HepG2 (cell line): Measurements from ENCODE around the gene FRMD8. TPM values are rescaled to one million over a fixed set of nuclear protein-coding genes. Genes with fewer than 3 reads are reported as not detected.

Experiments
- AHR ChIP-seq: IDR thresholded peaks from 2 replicates; pipeline ENCODE4 v1.6.1; 2018; ENCODE audit warnings: missing genetic modification reagents, missing compliant biosample characterization
- ELF3 ChIP-seq: IDR thresholded peaks from 2 replicates; pipeline ENCODE4 v1.6.1; 2016; ENCODE audit warnings: missing genetic modification reagents, missing compliant biosample characterization
- HNRNPH1 ChIP-seq: fragments of 200-400 bp; formaldehyde crosslinking; optimal IDR thresholded peaks from 2 replicates; pipeline ENCODE3; 2017; ENCODE audit warnings: mild to moderate bottlenecking, low read depth, low read length
- HNRNPLL ChIP-seq: fragments of 200-400 bp; formaldehyde crosslinking; IDR thresholded peaks from 2 replicates; pipeline ENCODE4 v1.6.1; 2017; ENCODE audit warnings: mild to moderate bottlenecking, low read depth, low read length; ENCODE audit not compliant: poor library complexity, severe bottlenecking
- LCORL ChIP-seq, 2 experiments: fragments of 450-650 bp in 1 of 2; sonication (generic) in 1 of 2; formaldehyde crosslinking in 1 of 2; IDR thresholded peaks; 2 replicates each; pipeline versions ENCODE4 v1.5.0 to v1.6.1; 2017 to 2020; ENCODE audit warnings: antibody characterized with exemption in 1 of 2, missing genetic modification reagents in 1 of 2
- MAZ ChIP-seq, 2 experiments: sonication (generic) in 1 of 2; formaldehyde crosslinking in 1 of 2; IDR thresholded peaks; 2 replicates each; pipeline versions ENCODE4 v1.5.0 to v1.6.1; 2012 to 2020; ENCODE audit warnings: low read depth in 2 of 2, mild to moderate bottlenecking in 2 of 2, borderline replicate concordance in 1 of 2, improper control_type of control experiment in 1 of 2, low read length in 1 of 2, missing genetic modification reagents in 1 of 2, moderate library complexity in 1 of 2
- MLLT10 ChIP-seq: sonication (generic); formaldehyde crosslinking; IDR thresholded peaks from 2 replicates; pipeline ENCODE4 v1.4.0; 2020; ENCODE audit warnings: missing genetic modification reagents
- NFIB ChIP-seq: sonication (generic); formaldehyde crosslinking; IDR thresholded peaks from 2 replicates; pipeline ENCODE4 v1.9.0; 2021; ENCODE audit warnings: missing genetic modification reagents, mild to moderate bottlenecking, borderline replicate concordance
- NR0B2 ChIP-seq: sonication (generic); formaldehyde crosslinking; IDR thresholded peaks from 2 replicates; pipeline ENCODE4 v1.4.0; 2020; ENCODE audit warnings: mild to moderate bottlenecking, missing genetic modification reagents
- POLR2A ChIP-seq, 2 experiments: IDR thresholded peaks; 2 replicates each; pipeline ENCODE4 v1.6.1; 2011; ENCODE audit warnings: low read depth in 2 of 2, low read length in 2 of 2, mild to moderate bottlenecking in 1 of 2, moderate library complexity in 1 of 2; ENCODE audit not compliant: insufficient read depth in 1 of 2
- RBFOX2 ChIP-seq: fragments of 200-400 bp; formaldehyde crosslinking; IDR thresholded peaks from 2 replicates; pipeline ENCODE4 v1.6.1; 2017; ENCODE audit warnings: low read depth, mild to moderate bottlenecking, low read length
- SMAD3 ChIP-seq: sonication (generic); formaldehyde crosslinking; IDR thresholded peaks from 2 replicates; pipeline ENCODE4 v1.4.0; 2020; ENCODE audit warnings: missing genetic modification reagents
- SNAI1 ChIP-seq: sonication (generic); formaldehyde crosslinking; IDR thresholded peaks from 2 replicates; pipeline ENCODE4 v1.5.0; 2020; ENCODE audit warnings: mild to moderate bottlenecking, missing genetic modification reagents, borderline replicate concordance
- SOX5 ChIP-seq: IDR thresholded peaks from 2 replicates; pipeline ENCODE4 v1.6.1; 2016; ENCODE audit warnings: borderline replicate concordance
- TFDP2 ChIP-seq: sonication (generic); formaldehyde crosslinking; IDR thresholded peaks from 2 replicates; pipeline ENCODE4 v1.4.0; 2020; ENCODE audit warnings: missing genetic modification reagents
- ZFY ChIP-seq: sonication (generic); formaldehyde crosslinking; IDR thresholded peaks from 2 replicates; pipeline ENCODE4 v1.4.0; 2020; ENCODE audit warnings: missing genetic modification reagents
- ZNF33B ChIP-seq: sonication (generic); formaldehyde crosslinking; IDR thresholded peaks from 2 replicates; pipeline ENCODE4 v1.5.1; 2020; ENCODE audit warnings: mild to moderate bottlenecking, missing genetic modification reagents
- ZNF354B ChIP-seq: sonication (generic); formaldehyde crosslinking; IDR thresholded peaks from 2 replicates; pipeline ENCODE4 v1.8.0; 2022; ENCODE audit warnings: mild to moderate bottlenecking, missing genetic modification reagents
- ZNF543 ChIP-seq: sonication (generic); formaldehyde crosslinking; IDR thresholded peaks from 2 replicates; pipeline ENCODE4 v1.4.0; 2020; ENCODE audit warnings: mild to moderate bottlenecking, missing genetic modification reagents
- ZNF646 ChIP-seq: sonication (generic); formaldehyde crosslinking; IDR thresholded peaks from 2 replicates; pipeline ENCODE4 v1.9.0; 2021; ENCODE audit warnings: mild to moderate bottlenecking, missing genetic modification reagents
- ZNF678 ChIP-seq: sonication (generic); formaldehyde crosslinking; IDR thresholded peaks from 2 replicates; pipeline ENCODE4 v1.4.0; 2020; ENCODE audit warnings: mild to moderate bottlenecking, missing genetic modification reagents
- ZNF782 ChIP-seq: sonication (generic); formaldehyde crosslinking; IDR thresholded peaks from 2 replicates; pipeline ENCODE4 v1.4.0; 2020; ENCODE audit warnings: missing genetic modification reagents, mild to moderate bottlenecking, borderline replicate concordance
- polyA plus RNA-seq, 8 experiments: library from polyadenylated mRNA; depleted of rRNA in 3 of 8; stranded (reverse) in 7 of 8; unstranded in 1 of 8; fragments of >200 nt; fragmentation: Illumina TruSeq in 4 of 8; extraction: Trizol in 4 of 8; gene quantifications; 2 replicates each; pipeline versions ENCODE4 v1.2.1 to v1.2.3, GENCODE V29; 2011 to 2016; ENCODE audit warnings: low read depth in 4 of 8, missing spikeins in 1 of 8, mixed read lengths in 1 of 8; ENCODE audit not compliant: insufficient read depth in 1 of 8
- total RNA-seq, 5 experiments: library from RNA; depleted of rRNA; stranded (reverse); fragments of >200 nt; fragmentation: Illumina TruSeq; extraction: Trizol; gene quantifications; 2 replicates each; pipeline ENCODE4 v1.2.3, GENCODE V29; 2016; ENCODE audit warnings: low read depth in 1 of 5

Gene FRMD8
- total and polyA plus RNA-seq, 2 of the 13 experiments (the other 11 are each of a cell fraction or from before 2014, with no cell fraction given): 5.8 to 20.6 TPM

- TF ChIP-seq NFIB (CRISPR knock-in tag) (no peak), ZNF678 (CRISPR knock-in tag) (no peak; the same call in 1 of the 2 replicates), SMAD3 (CRISPR knock-in tag) (no peak), ZNF33B (CRISPR knock-in tag) (no peak), ZNF543 (CRISPR knock-in tag) (no peak), RBFOX2 (peak; percentile 46), MAZ (IDR thresholded peaks at IDR 0.05; ENCODE audit: borderline replicate concordance, low read depth, low read length) (peak; percentile 43), MAZ (CRISPR knock-in tag; IDR thresholded peaks at IDR 0.05; ENCODE audit: low read depth) (no peak), ZNF782 (0 out of 2 replicates have a peak, but pooled peaks have one; percentile 46), POLR2A (IDR thresholded peaks at IDR 0.05; ENCODE audit: insufficient read depth in 1 of 2, low read depth in 2 of 2, low read length in 2 of 2) (0 out of 4 replicates have a peak, but pooled peaks of 1 of the 2 experiments have one; percentile 9), ZNF354B (CRISPR knock-in tag) (no peak), NR0B2 (CRISPR knock-in tag) (peak; percentile 57; the same call in 1 of the 2 replicates), MLLT10 (no peak), HNRNPH1 (no peak), TFDP2 (CRISPR knock-in tag) (no peak; the same call in 1 of the 2 replicates), ELF3 (CRISPR knock-in tag) (no peak), ZFY (CRISPR knock-in tag) (peak; percentile 3; the same call in 1 of the 2 replicates), AHR (CRISPR knock-in tag) (no peak), LCORL (IDR thresholded peaks at IDR 0.05) (no peak), LCORL (CRISPR knock-in tag; IDR thresholded peaks at IDR 0.05) (no peak), HNRNPLL (peak; percentile 17), SOX5 (CRISPR knock-in tag) (no peak), ZNF646 (CRISPR knock-in tag) (no peak), SNAI1 (CRISPR knock-in tag) (no peak)
These were observed 31.2 kb upstream of the FRMD8 start (continued) for GRCh38 chr11:65355013-65355775.
